ENCODE data around the gene PPM1H.

DNA sequence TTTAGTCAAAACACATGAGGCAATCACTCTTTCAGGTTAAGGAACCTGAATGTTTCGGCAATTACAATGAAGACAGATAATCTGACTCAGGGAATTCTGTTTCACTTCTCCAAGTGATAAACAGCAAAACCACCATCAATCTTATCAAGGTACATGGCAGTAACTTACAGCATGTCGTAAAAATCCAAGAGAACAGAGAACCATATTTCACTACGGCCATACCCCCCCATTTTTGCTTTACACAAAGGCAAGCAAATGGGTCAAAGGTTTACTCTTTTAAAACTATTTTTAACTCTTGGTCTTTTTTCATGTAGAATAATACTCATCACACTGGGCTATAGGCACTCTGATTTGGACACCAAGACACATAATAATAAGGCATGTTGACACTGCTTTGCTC lies 102.4 kb downstream of the PPM1H start:
- TF ChIP-seq, protein P1, sequence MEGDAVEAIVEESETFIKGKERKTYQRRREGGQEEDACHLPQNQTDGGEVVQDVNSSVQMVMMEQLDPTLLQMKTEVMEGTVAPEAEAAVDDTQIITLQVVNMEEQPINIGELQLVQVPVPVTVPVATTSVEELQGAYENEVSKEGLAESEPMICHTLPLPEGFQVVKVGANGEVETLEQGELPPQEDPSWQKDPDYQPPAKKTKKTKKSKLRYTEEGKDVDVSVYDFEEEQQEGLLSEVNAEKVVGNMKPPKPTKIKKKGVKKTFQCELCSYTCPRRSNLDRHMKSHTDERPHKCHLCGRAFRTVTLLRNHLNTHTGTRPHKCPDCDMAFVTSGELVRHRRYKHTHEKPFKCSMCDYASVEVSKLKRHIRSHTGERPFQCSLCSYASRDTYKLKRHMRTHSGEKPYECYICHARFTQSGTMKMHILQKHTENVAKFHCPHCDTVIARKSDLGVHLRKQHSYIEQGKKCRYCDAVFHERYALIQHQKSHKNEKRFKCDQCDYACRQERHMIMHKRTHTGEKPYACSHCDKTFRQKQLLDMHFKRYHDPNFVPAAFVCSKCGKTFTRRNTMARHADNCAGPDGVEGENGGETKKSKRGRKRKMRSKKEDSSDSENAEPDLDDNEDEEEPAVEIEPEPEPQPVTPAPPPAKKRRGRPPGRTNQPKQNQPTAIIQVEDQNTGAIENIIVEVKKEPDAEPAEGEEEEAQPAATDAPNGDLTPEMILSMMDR (conservative IDR thresholded peaks at IDR 0.05; ENCODE audit: low read depth, low read length) = no peak
- no peak for TF ChIP-seq EZH2phosphoT487 (IDR thresholded peaks at IDR 0.05; ENCODE audit: borderline replicate concordance, low read length)
